GM23248 (cell line): ENCODE data around the gene RTN4RL2.

Experiments
- EZH2 ChIP-seq: fragments of 200-600 bp; sonication (generic); IDR thresholded peaks from 2 replicates; pipeline ENCODE4 v1.6.1; 2018; ENCODE audit warnings: antibody characterized with exemption, mild to moderate bottlenecking; ENCODE audit not compliant: insufficient read depth, poor library complexity, severe bottlenecking
- EZH2phosphoT487 ChIP-seq: fragments of 200-600 bp; sonication (generic); IDR thresholded peaks from 2 replicates; pipeline ENCODE4 v1.6.1; 2018; ENCODE audit warnings: antibody characterized with exemption, moderate library complexity, mild to moderate bottlenecking, low read depth; ENCODE audit not compliant: insufficient read depth

DNA sequence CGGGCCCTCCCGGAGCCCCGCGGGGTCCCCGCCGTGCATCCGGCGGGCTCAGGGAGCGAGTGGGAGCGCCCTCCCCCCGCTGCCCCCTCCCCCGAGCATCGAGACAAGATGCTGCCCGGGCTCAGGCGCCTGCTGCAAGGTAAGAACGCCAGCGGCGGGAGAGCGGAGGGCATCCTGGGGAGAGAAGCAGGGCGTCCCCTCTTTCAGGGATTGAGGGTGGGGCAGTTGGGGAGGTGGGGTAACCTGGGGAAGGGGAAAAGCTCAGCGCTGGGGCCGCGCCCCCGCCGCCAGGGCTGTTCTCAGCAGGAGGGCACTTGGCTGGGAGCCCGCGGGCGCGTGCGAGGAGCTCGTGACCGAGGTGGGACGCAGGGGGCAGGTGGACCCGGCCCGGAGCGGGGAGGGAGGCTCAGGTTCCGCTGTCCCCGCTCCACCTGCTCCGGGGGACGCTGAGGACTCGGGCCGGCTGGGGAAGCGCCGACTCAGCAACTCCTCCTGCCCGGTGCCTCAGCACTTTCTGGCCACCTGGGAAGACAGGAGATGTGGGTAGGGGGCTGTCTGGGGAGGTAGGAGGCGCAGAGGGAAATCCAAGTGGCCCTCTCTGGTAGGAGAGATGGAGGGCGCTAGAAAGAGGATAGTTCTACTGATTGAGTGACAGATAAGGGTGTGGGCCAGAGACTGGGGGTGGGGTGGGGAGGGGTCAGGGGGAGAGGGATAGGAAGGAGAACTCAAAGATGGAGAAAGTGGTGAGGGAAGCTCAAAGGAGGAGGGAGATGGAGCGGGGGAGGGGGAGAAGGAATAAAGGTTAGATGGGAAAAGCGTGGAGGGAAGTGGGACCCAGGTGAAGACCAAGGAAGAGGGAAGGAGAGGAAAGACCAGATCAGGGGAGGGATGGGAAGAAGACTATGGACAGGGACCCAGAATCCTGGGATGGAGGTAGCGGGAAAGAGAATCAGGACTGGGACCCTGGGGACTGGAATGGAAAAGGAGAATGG, 726 bp downstream of the RTN4RL2 start:
- TF ChIP-seq EZH2 (no peak), EZH2phosphoT487 (no peak)
